ENCODE data around the gene ITGA2.

ITGA2 gene

DNA sequence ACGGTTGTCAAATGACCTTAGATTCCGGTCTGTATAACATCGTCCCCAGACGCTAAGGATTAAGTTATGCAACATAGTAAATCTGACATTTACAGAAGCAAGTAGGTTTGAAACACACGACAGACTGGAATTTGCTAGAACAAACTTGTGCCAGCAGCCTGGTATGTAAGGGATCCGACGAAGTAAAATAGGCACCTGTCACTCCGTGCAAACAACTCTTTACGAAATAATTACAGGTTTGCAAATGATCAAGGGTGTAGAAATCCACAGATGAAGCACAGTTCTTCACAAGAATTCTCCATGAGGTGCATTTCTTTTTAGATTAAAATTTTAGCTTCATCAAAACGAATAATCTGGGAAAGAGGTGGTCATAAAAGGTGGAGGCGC, 119.9 kb downstream of the ITGA2 start:
- TF ChIP-seq ZNF565 (CRISPR knock-in tag; conservative IDR thresholded peaks at IDR 0.05; ENCODE audit: low read depth): no peak
- TF ChIP-seq, protein P1, sequence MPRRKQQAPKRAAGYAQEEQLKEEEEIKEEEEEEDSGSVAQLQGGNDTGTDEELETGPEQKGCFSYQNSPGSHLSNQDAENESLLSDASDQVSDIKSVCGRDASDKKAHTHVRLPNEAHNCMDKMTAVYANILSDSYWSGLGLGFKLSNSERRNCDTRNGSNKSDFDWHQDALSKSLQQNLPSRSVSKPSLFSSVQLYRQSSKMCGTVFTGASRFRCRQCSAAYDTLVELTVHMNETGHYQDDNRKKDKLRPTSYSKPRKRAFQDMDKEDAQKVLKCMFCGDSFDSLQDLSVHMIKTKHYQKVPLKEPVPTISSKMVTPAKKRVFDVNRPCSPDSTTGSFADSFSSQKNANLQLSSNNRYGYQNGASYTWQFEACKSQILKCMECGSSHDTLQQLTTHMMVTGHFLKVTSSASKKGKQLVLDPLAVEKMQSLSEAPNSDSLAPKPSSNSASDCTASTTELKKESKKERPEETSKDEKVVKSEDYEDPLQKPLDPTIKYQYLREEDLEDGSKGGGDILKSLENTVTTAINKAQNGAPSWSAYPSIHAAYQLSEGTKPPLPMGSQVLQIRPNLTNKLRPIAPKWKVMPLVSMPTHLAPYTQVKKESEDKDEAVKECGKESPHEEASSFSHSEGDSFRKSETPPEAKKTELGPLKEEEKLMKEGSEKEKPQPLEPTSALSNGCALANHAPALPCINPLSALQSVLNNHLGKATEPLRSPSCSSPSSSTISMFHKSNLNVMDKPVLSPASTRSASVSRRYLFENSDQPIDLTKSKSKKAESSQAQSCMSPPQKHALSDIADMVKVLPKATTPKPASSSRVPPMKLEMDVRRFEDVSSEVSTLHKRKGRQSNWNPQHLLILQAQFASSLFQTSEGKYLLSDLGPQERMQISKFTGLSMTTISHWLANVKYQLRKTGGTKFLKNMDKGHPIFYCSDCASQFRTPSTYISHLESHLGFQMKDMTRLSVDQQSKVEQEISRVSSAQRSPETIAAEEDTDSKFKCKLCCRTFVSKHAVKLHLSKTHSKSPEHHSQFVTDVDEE (CRISPR knock-in tag; IDR thresholded peaks at IDR 0.05): no peak
- no peak for TF ChIP-seq BACH2 (CRISPR knock-in tag; IDR thresholded peaks at IDR 0.05; ENCODE audit: borderline replicate concordance)
- TF ChIP-seq ZNF8 (CRISPR knock-in tag; IDR thresholded peaks at IDR 0.05): no peak
- no peak for TF ChIP-seq TOX (CRISPR knock-in tag; IDR thresholded peaks at IDR 0.05; ENCODE audit: borderline replicate concordance)
- TF ChIP-seq ESRRG (CRISPR knock-in tag; IDR thresholded peaks at IDR 0.05): no peak
- TF ChIP-seq CSDC2 (CRISPR knock-in tag; IDR thresholded peaks at IDR 0.05): no peak
- TF ChIP-seq RARB (CRISPR knock-in tag; IDR thresholded peaks at IDR 0.05): no peak
- no peak for TF ChIP-seq PPARA (CRISPR knock-in tag; IDR thresholded peaks at IDR 0.05; ENCODE audit: borderline replicate concordance)
- TF ChIP-seq POU6F1 (CRISPR knock-in tag; IDR thresholded peaks at IDR 0.05; ENCODE audit: borderline replicate concordance, low read depth): no peak
- no peak for TF ChIP-seq GLIS3 (CRISPR knock-in tag; IDR thresholded peaks at IDR 0.05)
- TF ChIP-seq SNAI2 (CRISPR knock-in tag; IDR thresholded peaks at IDR 0.05): no peak
- TF ChIP-seq ZC3H10 (CRISPR knock-in tag; IDR thresholded peaks at IDR 0.05): no peak
- no peak for TF ChIP-seq OSR1 (CRISPR knock-in tag; IDR thresholded peaks at IDR 0.05)
- TF ChIP-seq ZFP3 (CRISPR knock-in tag; IDR thresholded peaks at IDR 0.05): no peak
- TF ChIP-seq ARNTL (CRISPR knock-in tag; IDR thresholded peaks at IDR 0.05; ENCODE audit: borderline replicate concordance, low read depth): no peak
- no peak for TF ChIP-seq CSRNP3 (CRISPR knock-in tag; IDR thresholded peaks at IDR 0.05)
- no peak for TF ChIP-seq PATZ1 (CRISPR knock-in tag; IDR thresholded peaks at IDR 0.05; ENCODE audit: borderline replicate concordance)
- ATAC-seq: peak; percentile 53

DNA sequence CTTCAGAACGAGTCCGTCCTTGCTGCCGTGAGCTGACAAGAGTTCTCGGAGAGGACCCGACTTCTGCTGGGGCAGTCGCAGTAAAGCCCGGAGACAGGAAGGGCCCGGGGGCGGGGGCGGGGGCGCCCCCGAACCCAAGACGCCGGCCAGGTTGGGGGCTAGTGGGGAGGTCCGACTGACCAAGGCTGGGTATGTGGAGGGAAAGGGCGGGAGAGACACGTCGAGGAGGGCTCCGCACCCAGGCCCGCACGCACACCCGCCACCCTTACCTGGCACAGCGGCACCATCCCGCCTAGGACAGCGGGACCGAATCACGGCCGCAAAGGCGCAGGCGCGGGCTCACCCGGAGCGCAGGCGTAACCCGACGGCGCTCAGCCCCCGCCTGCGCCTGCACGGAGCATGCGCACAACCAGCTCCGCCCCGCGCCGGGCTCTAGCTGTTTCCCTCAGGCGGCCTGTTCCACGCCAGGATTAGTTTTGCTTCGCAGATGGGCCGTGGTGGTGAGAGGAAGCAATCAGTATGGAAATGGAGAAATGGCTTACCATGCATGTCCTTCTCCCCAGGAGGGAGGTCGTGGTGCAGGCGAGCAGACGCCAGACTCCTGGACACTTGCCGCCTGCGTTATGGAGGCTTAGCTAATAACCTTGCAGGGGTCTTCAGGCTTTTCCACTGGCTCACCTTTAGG, 120.4 kb downstream of the ITGA2 start, which contains the start of gene MOCS2:
Gene MOCS2 (minus strand): TSS at position 315 of the 685 bp plus-strand sequence. CDS start 2,583 bp downstream, outside the sequence.
- ATAC-seq: peak; percentile 99
- TF ChIP-seq, protein P1 (CRISPR knock-in tag; IDR thresholded peaks at IDR 0.05): no peak
- no peak for TF ChIP-seq ISL1 (CRISPR knock-in tag; IDR thresholded peaks at IDR 0.05)
- TF ChIP-seq SNAI2 (CRISPR knock-in tag; IDR thresholded peaks at IDR 0.05): no peak
- no peak for TF ChIP-seq RARB (CRISPR knock-in tag; IDR thresholded peaks at IDR 0.05)
- no peak for TF ChIP-seq CREB5 (CRISPR knock-in tag; IDR thresholded peaks at IDR 0.05; ENCODE audit: low read depth)
- peak; percentile 71; the same call in 1 of the 2 replicates for TF ChIP-seq PATZ1 (CRISPR knock-in tag; IDR thresholded peaks at IDR 0.05; ENCODE audit: borderline replicate concordance)

Measured in SK-N-SH treated with all-trans-retinoic acid at 6 μM for 48 hours (cell line).